Mammary epithelial cell (primary cell): Measurements from ENCODE around the gene G6PC3.

Experiments
- EZH2 ChIP-seq: IDR thresholded peaks from 2 replicates; pipeline ENCODE4 v1.6.1; 2012; ENCODE audit warnings: low read length, inconsistent platforms, borderline replicate concordance
- TF ChIP-seq, protein P1 (sequence below), 2 donors: IDR thresholded peaks in 1 of 2; conservative IDR thresholded peaks in 1 of 2; 2 replicates each; pipeline ENCODE4 v1.5.1; 2011 to 2012; ENCODE audit warnings: inconsistent platforms in 2 of 2, low read length in 2 of 2, mild to moderate bottlenecking in 2 of 2, control low read depth in 1 of 2, low read depth in 1 of 2; ENCODE audit not compliant: insufficient read depth in 1 of 2; ENCODE audit errors: extremely low read depth in 1 of 2

DNA sequence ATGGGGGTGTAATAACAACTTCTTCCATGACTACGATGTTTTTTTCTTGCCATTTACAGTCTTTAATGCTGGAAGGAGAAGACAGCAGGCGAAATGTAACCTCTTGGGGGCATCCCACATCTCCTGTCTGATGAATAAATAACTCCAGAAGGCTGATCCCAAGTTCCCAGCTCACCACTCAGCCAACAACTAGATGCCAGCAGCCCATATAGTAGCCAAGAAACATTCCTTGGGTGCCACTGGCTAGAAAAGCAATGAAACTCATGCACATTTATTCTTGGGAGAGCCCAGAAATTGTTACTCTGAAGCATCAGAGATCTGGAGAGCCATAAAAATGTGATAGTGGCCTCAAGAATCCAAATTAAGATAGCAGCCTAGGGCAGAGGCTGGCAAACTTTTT, 33.1 kb upstream of the G6PC3 start:
- TF ChIP-seq, protein P1, sequence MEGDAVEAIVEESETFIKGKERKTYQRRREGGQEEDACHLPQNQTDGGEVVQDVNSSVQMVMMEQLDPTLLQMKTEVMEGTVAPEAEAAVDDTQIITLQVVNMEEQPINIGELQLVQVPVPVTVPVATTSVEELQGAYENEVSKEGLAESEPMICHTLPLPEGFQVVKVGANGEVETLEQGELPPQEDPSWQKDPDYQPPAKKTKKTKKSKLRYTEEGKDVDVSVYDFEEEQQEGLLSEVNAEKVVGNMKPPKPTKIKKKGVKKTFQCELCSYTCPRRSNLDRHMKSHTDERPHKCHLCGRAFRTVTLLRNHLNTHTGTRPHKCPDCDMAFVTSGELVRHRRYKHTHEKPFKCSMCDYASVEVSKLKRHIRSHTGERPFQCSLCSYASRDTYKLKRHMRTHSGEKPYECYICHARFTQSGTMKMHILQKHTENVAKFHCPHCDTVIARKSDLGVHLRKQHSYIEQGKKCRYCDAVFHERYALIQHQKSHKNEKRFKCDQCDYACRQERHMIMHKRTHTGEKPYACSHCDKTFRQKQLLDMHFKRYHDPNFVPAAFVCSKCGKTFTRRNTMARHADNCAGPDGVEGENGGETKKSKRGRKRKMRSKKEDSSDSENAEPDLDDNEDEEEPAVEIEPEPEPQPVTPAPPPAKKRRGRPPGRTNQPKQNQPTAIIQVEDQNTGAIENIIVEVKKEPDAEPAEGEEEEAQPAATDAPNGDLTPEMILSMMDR (conservative IDR thresholded peaks at IDR 0.05 in 1 of 2, IDR thresholded peaks at IDR 0.05 in 1 of 2; ENCODE audit: extremely low read depth in 1 of 2, insufficient read depth in 1 of 2, low read depth in 1 of 2, low read length in 2 of 2) = no peak
- no peak for TF ChIP-seq EZH2
